Measurements from ENCODE around the gene C3AR1.
A peak's percentile ranks its signal among the peaks of the same experiment; 100 is the strongest.
"Not testable (repeated sequence)": the region's sequence is repeated elsewhere in the genome, so short reads cannot be mapped to it uniquely, and the experiment has no call there.

Gene C3AR1

GRCh38 chr12:8030189-8030588, 36.0 kb downstream of the C3AR1 start:
- no peak for TF ChIP-seq CTCF (IDR thresholded peaks at IDR 0.05; ENCODE audit: low read depth, low read length)
- Histone ChIP-seq H3K4me3 (ENCODE audit: low read depth, low read length) (no peak overlapping the region), H3K9me3 (ENCODE audit: severe bottlenecking) (no peaks in the 10 kb centered on the region), H3K36me3 (no peaks in the 10 kb centered on the region), H3K27me3 (ENCODE audit: insufficient read depth, low read depth, severe bottlenecking) (no peaks in the 10 kb centered on the region), H3K27ac (no peak overlapping the region)
- DNase-seq: no peak

GRCh38 chr12:8028267-8028666, 37.9 kb downstream of the C3AR1 start:
- TF ChIP-seq CTCF (IDR thresholded peaks at IDR 0.05; ENCODE audit: low read depth, low read length): no peak
- H3K27ac ChIP-seq: no peak overlapping the region; the same call in 1 of the 2 replicates
- no peaks in the 10 kb centered on the region for H3K9me3 ChIP-seq (ENCODE audit: severe bottlenecking)
- no peak overlapping the region for H3K4me3 ChIP-seq (ENCODE audit: low read depth, low read length)
- H3K36me3 ChIP-seq: no peaks in the 10 kb centered on the region
- H3K27me3 ChIP-seq (ENCODE audit: insufficient read depth, low read depth, severe bottlenecking): no peaks in the 10 kb centered on the region
- DNase-seq: no peak

- Histone ChIP-seq H3K4me3 (ENCODE audit: low read depth, low read length) (peak overlapping the region; percentile 74), H3K27ac (peak overlapping the region; percentile 84)
These were observed 38.3 kb downstream of the C3AR1 start for GRCh38 chr12:8027856-8028255.

GRCh38 chr12:8026291-8026900, 39.8 kb downstream of the C3AR1 start:
- Histone ChIP-seq H3K27ac (peak overlapping the region; percentile 84), H3K27me3 (ENCODE audit: insufficient read depth, low read depth, severe bottlenecking) (no peaks in the 10 kb centered on the region), H3K4me3 (ENCODE audit: low read depth, low read length) (peak overlapping the region; percentile 74), H3K9me3 (ENCODE audit: severe bottlenecking) (no peaks in the 10 kb centered on the region), H3K36me3 (no peaks in the 10 kb centered on the region)
- peak; percentile 97 for DNase-seq
- no peak for TF ChIP-seq CTCF (IDR thresholded peaks at IDR 0.05; ENCODE audit: low read depth, low read length)

More at GRCh38 chr12:8027856-8028255, 38.3 kb downstream of the C3AR1 start:
- Histone ChIP-seq H3K27me3 (ENCODE audit: insufficient read depth, low read depth, severe bottlenecking) (no peaks in the 10 kb centered on the region), H3K36me3 (no peaks in the 10 kb centered on the region), H3K9me3 (ENCODE audit: severe bottlenecking) (no peaks in the 10 kb centered on the region)
- DNase-seq: no peak
- no peak for TF ChIP-seq CTCF (IDR thresholded peaks at IDR 0.05; ENCODE audit: low read depth, low read length)

- Histone ChIP-seq H3K27me3 (ENCODE audit: insufficient read depth, low read depth, severe bottlenecking) (no peaks in the 10 kb centered on the region), H3K27ac (peak overlapping the region; percentile 20; the same call in 1 of the 2 replicates), H3K4me3 (ENCODE audit: low read depth, low read length) (peak overlapping the region; percentile 54), H3K36me3 (no peaks in the 10 kb centered on the region), H3K9me3 (ENCODE audit: severe bottlenecking) (no peaks in the 10 kb centered on the region)
- peak; percentile 16; the same call in 1 of the 2 replicates for TF ChIP-seq CTCF (IDR thresholded peaks at IDR 0.05; ENCODE audit: low read depth, low read length)
- DNase-seq: peak; percentile 91
These were observed 47.2 kb downstream of the C3AR1 start for GRCh38 chr12:8018666-8019581.

GRCh38 chr12:8018213-8018612, 47.9 kb downstream of the C3AR1 start:
- H3K27me3 ChIP-seq (ENCODE audit: insufficient read depth, low read depth, severe bottlenecking); DNase-seq; H3K9me3 ChIP-seq (ENCODE audit: severe bottlenecking); H3K36me3 ChIP-seq: not testable (repeated sequence)
- Histone ChIP-seq H3K27ac (peak overlapping the region; percentile 8; the same call in 1 of the 2 replicates), H3K4me3 (ENCODE audit: low read depth, low read length) (peak overlapping the region; percentile 54)
